ENCODE results near the gene SUSD3.
"Not testable (repeated sequence)": the region's sequence is repeated elsewhere in the genome, so short reads cannot be mapped to it uniquely, and the experiment has no call there.

SUSD3 gene

GRCh38 chr9:93058355-93059010 lies at the start of gene SUSD3:
TSS of gene SUSD3 (plus strand) at chr9:93058701. CDS start at chr9:93058743, 42 bp downstream.
- peaks cover 56% of the 10 kb centered on the region for H3K4me1 Mint-ChIP-seq
- DNase-seq (ENCODE audit: low spot score in 2 of 2) = peak; percentile 41 to 80
- no peaks in the 10 kb centered on the region for H3K9me3 Mint-ChIP-seq
- H3K4me3 Mint-ChIP-seq = peak within 1 kb of the TSS; percentile 79
- ATAC-seq = peak; percentile 74
- H3K36me3 Mint-ChIP-seq = peaks cover 17% of the 10 kb centered on the region
- H3K27ac Mint-ChIP-seq = peak within 1 kb of the TSS; percentile 86

GRCh38 chr9:93009337-93010015 lies 49.0 kb upstream of the SUSD3 start:
- Mint-ChIP-seq H3K4me3 (no peak overlapping the region), H3K27ac (peak overlapping the region; percentile 78), H3K4me1 (peaks cover 7% of the 10 kb centered on the region), H3K36me3 (peaks cover 100% of the 10 kb centered on the region), H3K9me3 (no peaks in the 10 kb centered on the region)
- no peak for DNase-seq (ENCODE audit: low spot score in 2 of 2)
- no peak for ATAC-seq

GRCh38 chr9:93010056-93010455 lies 48.4 kb upstream of the SUSD3 start:
- no peak for DNase-seq (ENCODE audit: low spot score in 2 of 2)
- no peaks in the 10 kb centered on the region for H3K9me3 Mint-ChIP-seq
- no peak overlapping the region for H3K4me3 Mint-ChIP-seq
- peaks cover 5% of the 10 kb centered on the region for H3K4me1 Mint-ChIP-seq
- ATAC-seq = no peak
- peak overlapping the region; percentile 89 for H3K27ac Mint-ChIP-seq
- H3K36me3 Mint-ChIP-seq = peaks cover 100% of the 10 kb centered on the region

GRCh38 chr9:93010704-93011103 lies 47.8 kb upstream of the SUSD3 start:
- no peaks in the 10 kb centered on the region for H3K9me3 Mint-ChIP-seq
- no peak for ATAC-seq
- DNase-seq (ENCODE audit: low spot score in 2 of 2) = no peak
- peaks cover 5% of the 10 kb centered on the region for H3K4me1 Mint-ChIP-seq
- peaks cover 100% of the 10 kb centered on the region for H3K36me3 Mint-ChIP-seq
- H3K27ac Mint-ChIP-seq = peak overlapping the region; percentile 89
- H3K4me3 Mint-ChIP-seq = no peak overlapping the region

- Mint-ChIP-seq H3K4me1 (peaks cover 5% of the 10 kb centered on the region), H3K4me3 (no peak overlapping the region), H3K36me3 (peaks cover 100% of the 10 kb centered on the region), H3K27ac (peak overlapping the region; percentile 54), H3K9me3 (no peaks in the 10 kb centered on the region)
- DNase-seq (ENCODE audit: low spot score in 2 of 2) = no peak
- no peak for ATAC-seq
Measured at GRCh38 chr9:93011114-93011513, 47.4 kb upstream of the SUSD3 start.

- H3K36me3 Mint-ChIP-seq = peaks cover 100% of the 10 kb centered on the region
- ATAC-seq (no peak), DNase-seq (ENCODE audit: low spot score in 2 of 2) (no peak)
- no peak overlapping the region for H3K4me3 Mint-ChIP-seq
- peaks cover 5% of the 10 kb centered on the region for H3K4me1 Mint-ChIP-seq
- peak overlapping the region; percentile 84 for H3K27ac Mint-ChIP-seq
- no peaks in the 10 kb centered on the region for H3K9me3 Mint-ChIP-seq
Measured at GRCh38 chr9:93012963-93013855, 45.3 kb upstream of the SUSD3 start.

GRCh38 chr9:93013856-93014582 lies 44.5 kb upstream of the SUSD3 start:
- H3K9me3 Mint-ChIP-seq = no peaks in the 10 kb centered on the region
- H3K4me3 Mint-ChIP-seq = no peak overlapping the region
- H3K4me1 Mint-ChIP-seq = peaks cover 5% of the 10 kb centered on the region
- H3K27ac Mint-ChIP-seq = peak overlapping the region; percentile 84
- DNase-seq (ENCODE audit: low spot score in 2 of 2) = no peak
- peaks cover 100% of the 10 kb centered on the region for H3K36me3 Mint-ChIP-seq
- no peak for ATAC-seq

- not testable (repeated sequence) for H3K9me3 Mint-ChIP-seq; H3K27ac Mint-ChIP-seq; H3K4me3 Mint-ChIP-seq; H3K4me1 Mint-ChIP-seq; ATAC-seq; DNase-seq (ENCODE audit: low spot score in 2 of 2)
- H3K36me3 Mint-ChIP-seq = peaks cover 98% of the 10 kb centered on the region
Measured at GRCh38 chr9:93015190-93015589, 43.3 kb upstream of the SUSD3 start.

- no peak for DNase-seq (ENCODE audit: low spot score in 2 of 2)
- no peak for ATAC-seq
- Mint-ChIP-seq H3K4me3 (no peak overlapping the region), H3K36me3 (peaks cover 96% of the 10 kb centered on the region), H3K4me1 (peaks cover 6% of the 10 kb centered on the region), H3K27ac (peak overlapping the region; percentile 83), H3K9me3 (no peaks in the 10 kb centered on the region)
Measured at GRCh38 chr9:93017621-93018020, 40.9 kb upstream of the SUSD3 start.

- peaks cover 16% of the 10 kb centered on the region for H3K4me1 Mint-ChIP-seq
- ATAC-seq (no peak), DNase-seq (ENCODE audit: low spot score in 2 of 2) (no peak)
- H3K27ac Mint-ChIP-seq = peak overlapping the region; percentile 83
- no peaks in the 10 kb centered on the region for H3K9me3 Mint-ChIP-seq
- H3K4me3 Mint-ChIP-seq = no peak overlapping the region
- H3K36me3 Mint-ChIP-seq = peaks cover 96% of the 10 kb centered on the region
Measured at GRCh38 chr9:93020151-93020550, 38.4 kb upstream of the SUSD3 start.

- ATAC-seq (peak; percentile 74), DNase-seq (ENCODE audit: low spot score in 2 of 2) (no peak)
- H3K9me3 Mint-ChIP-seq = no peaks in the 10 kb centered on the region
- peaks cover 21% of the 10 kb centered on the region for H3K4me1 Mint-ChIP-seq
- peak overlapping the region; percentile 84 for H3K27ac Mint-ChIP-seq
- peaks cover 91% of the 10 kb centered on the region for H3K36me3 Mint-ChIP-seq
- H3K4me3 Mint-ChIP-seq = no peak overlapping the region
Measured at GRCh38 chr9:93020771-93021670, 37.5 kb upstream of the SUSD3 start.

- Mint-ChIP-seq H3K4me1 (peaks cover 28% of the 10 kb centered on the region), H3K36me3 (peaks cover 87% of the 10 kb centered on the region), H3K27ac (peak overlapping the region; percentile 84), H3K9me3 (no peaks in the 10 kb centered on the region), H3K4me3 (no peak overlapping the region)
- DNase-seq (ENCODE audit: low spot score in 2 of 2) = no peak
- no peak for ATAC-seq
Measured at GRCh38 chr9:93022066-93022465, 36.4 kb upstream of the SUSD3 start.

GRCh38 chr9:93022721-93023520 lies 35.6 kb upstream of the SUSD3 start:
- ATAC-seq = no peak
- Mint-ChIP-seq H3K27ac (peak overlapping the region; percentile 94), H3K36me3 (peaks cover 87% of the 10 kb centered on the region), H3K4me3 (no peak overlapping the region), H3K4me1 (peaks cover 37% of the 10 kb centered on the region), H3K9me3 (no peaks in the 10 kb centered on the region)
- DNase-seq (ENCODE audit: low spot score in 2 of 2) = no peak

- Mint-ChIP-seq H3K27ac (peak overlapping the region; percentile 94), H3K36me3 (peaks cover 87% of the 10 kb centered on the region), H3K4me1 (peaks cover 42% of the 10 kb centered on the region), H3K9me3 (no peaks in the 10 kb centered on the region), H3K4me3 (no peak overlapping the region)
- no peak for ATAC-seq
- no peak for DNase-seq (ENCODE audit: low spot score in 2 of 2)
Measured at GRCh38 chr9:93023521-93023815, 35.0 kb upstream of the SUSD3 start.
